Measurements from ENCODE around the gene RFX7.
"Not testable (repeated sequence)": the region's sequence is repeated elsewhere in the genome, so short reads cannot be mapped to it uniquely, and the experiment has no call there.

The RFX7 gene

GRCh38 chr15:56156877-56157276 is 86.8 kb downstream of the RFX7 start:
- DNase-seq (ENCODE audit: extremely low read depth, low read depth), result no peak
- TF ChIP-seq CTCF (IDR thresholded peaks at IDR 0.05; ENCODE audit: low read depth, low read length), result no peak

DNA sequence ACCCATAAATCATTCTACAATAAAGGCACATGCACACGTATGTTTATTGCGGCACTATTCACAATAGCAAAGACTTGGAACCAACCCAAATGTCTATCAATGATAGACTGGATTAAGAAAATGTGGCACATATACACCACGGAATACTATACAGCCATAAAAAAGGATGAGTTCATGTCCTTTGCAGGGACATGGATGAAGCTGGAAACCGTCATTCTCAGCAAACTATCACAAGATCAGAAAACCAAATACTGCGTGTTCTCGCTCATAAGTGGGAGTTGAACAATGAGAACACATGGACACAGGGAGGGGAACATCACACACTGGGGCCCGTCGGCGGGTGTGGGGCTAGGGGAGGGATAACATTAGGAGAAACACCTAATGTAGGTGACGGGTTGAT is 88.4 kb downstream of the RFX7 start:
- not testable (repeated sequence) for DNase-seq (ENCODE audit: extremely low read depth, low read depth)

DNA sequence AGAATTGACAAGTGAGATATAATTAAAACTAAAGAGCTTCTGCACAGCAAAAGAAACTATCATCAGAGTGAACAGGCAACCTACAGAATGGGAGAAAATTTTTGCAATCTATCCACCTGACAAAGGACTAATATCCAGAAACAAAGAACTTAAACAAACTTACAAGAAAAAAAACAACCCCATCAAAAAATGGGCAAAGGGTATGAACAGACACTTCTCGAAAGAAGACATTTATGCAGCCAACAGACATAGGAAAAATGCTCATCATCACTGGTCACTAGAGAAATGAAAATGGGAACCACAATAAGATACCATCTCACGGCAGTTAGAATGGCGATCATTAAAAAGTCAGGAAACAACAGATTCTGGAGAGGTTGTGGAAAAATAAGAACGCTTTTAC is 88.9 kb downstream of the RFX7 start:
- DNase-seq (ENCODE audit: extremely low read depth, low read depth), result not testable (repeated sequence)

- TF ChIP-seq CTCF (IDR thresholded peaks at IDR 0.05; ENCODE audit: low read depth, low read length), result no peak
- DNase-seq (ENCODE audit: extremely low read depth, low read depth), result no peak
These were observed 93.5 kb downstream of the RFX7 start for GRCh38 chr15:56150204-56150603.

GRCh38 chr15:56148064-56148463 is 95.6 kb downstream of the RFX7 start:
- no peak for DNase-seq (ENCODE audit: extremely low read depth, low read depth)
- TF ChIP-seq CTCF (IDR thresholded peaks at IDR 0.05; ENCODE audit: low read depth, low read length), result no peak

- peak; percentile 19 for DNase-seq (ENCODE audit: extremely low read depth, low read depth)
- TF ChIP-seq CTCF (IDR thresholded peaks at IDR 0.05; ENCODE audit: low read depth, low read length), result no peak
These were observed 96.9 kb downstream of the RFX7 start for GRCh38 chr15:56146756-56147155.

DNA sequence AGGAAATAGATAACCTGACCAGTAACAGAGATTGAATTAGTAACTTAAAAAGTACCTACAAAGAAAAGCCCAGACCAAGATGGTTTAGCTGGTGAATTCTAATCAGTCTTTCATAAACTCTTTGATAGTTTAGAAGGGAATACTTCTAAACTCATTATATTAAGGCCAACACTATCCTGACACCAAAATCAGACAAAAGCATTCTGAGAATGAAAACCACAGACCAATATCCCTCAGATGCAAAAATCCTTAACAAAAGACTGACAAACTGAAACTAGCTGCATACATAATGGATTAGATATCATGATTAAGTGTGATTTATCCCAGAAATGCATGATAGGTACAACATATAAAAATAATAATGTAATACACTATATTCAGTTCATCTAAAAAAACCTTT is 115.6 kb downstream of the RFX7 start:
- TF ChIP-seq CTCF (IDR thresholded peaks at IDR 0.05; ENCODE audit: low read depth, low read length), result no peak
- no peak for DNase-seq (ENCODE audit: extremely low read depth, low read depth)

- no peak for DNase-seq (ENCODE audit: extremely low read depth, low read depth)
- no peak for TF ChIP-seq CTCF (IDR thresholded peaks at IDR 0.05; ENCODE audit: low read depth, low read length)
These were observed 117.3 kb downstream of the RFX7 start for GRCh38 chr15:56126409-56126808.

GRCh38 chr15:56124391-56124790 is 119.3 kb downstream of the RFX7 start:
- no peak for DNase-seq (ENCODE audit: extremely low read depth, low read depth)
- no peak for TF ChIP-seq CTCF (IDR thresholded peaks at IDR 0.05; ENCODE audit: low read depth, low read length)
